H9 (cell line): ENCODE measurements around the gene GNL3L. TPM values are rescaled to one million over a fixed set of nuclear protein-coding genes. Genes with fewer than 3 reads are reported as not detected.
"Not testable (repeated sequence)": the region's sequence is repeated elsewhere in the genome, so short reads cannot be mapped to it uniquely, and the experiment has no call there.

Source experiments
- DNase-seq: peaks from one replicate; pipeline ENCODE4 v3.0.0-alpha.2; 2017
- H2AFZ ChIP-seq: one replicate; pipeline ENCODE4 v1.6.1; 2013; ENCODE audit warnings: mild to moderate bottlenecking, low read length, control low read depth, moderate library complexity
- H2AK5ac ChIP-seq: 2 replicates; pipeline ENCODE4 v1.6.1; 2013; ENCODE audit warnings: low read length, control low read depth, mixed read lengths; ENCODE audit not compliant: insufficient read length
- H2BK120ac ChIP-seq: one replicate; pipeline ENCODE4 v1.6.1; 2013; ENCODE audit warnings: low read depth, mild to moderate bottlenecking, low read length, control low read depth, inconsistent platforms; ENCODE audit not compliant: poor library complexity, severe bottlenecking
- H2BK12ac ChIP-seq: 2 replicates; pipeline ENCODE4 v1.6.1; 2013; ENCODE audit warnings: low read length, control low read depth, mixed read lengths, low read depth; ENCODE audit not compliant: insufficient read length
- H2BK15ac ChIP-seq: 2 replicates; pipeline ENCODE4 v1.6.1; 2013; ENCODE audit warnings: low read depth, low read length, control low read depth
- H2BK20ac ChIP-seq: one replicate; pipeline ENCODE4 v1.6.1; 2013; ENCODE audit warnings: low read depth, mild to moderate bottlenecking, low read length, control low read depth, inconsistent platforms; ENCODE audit not compliant: poor library complexity, severe bottlenecking
- H2BK5ac ChIP-seq: 2 replicates; pipeline ENCODE4 v1.6.1; 2013; ENCODE audit warnings: low read length, control low read depth, mixed read lengths; ENCODE audit not compliant: insufficient read length
- H3K14ac ChIP-seq: 2 replicates; pipeline ENCODE4 v1.6.1; 2013; ENCODE audit warnings: low read length, control low read depth; ENCODE audit not compliant: insufficient read depth
- H3K18ac ChIP-seq: 2 replicates; pipeline ENCODE4 v1.6.1; 2013; ENCODE audit warnings: low read depth, mild to moderate bottlenecking, mixed read lengths, low read length, control low read depth; ENCODE audit not compliant: insufficient read length
- H3K23ac ChIP-seq: 2 replicates; pipeline ENCODE4 v1.6.1; 2013; ENCODE audit warnings: low read length, control low read depth, mixed read lengths, low read depth; ENCODE audit not compliant: insufficient read length
- H3K23me2 ChIP-seq: 2 replicates; pipeline ENCODE4 v1.6.1; 2013; ENCODE audit warnings: low read depth, mild to moderate bottlenecking, mixed read lengths, low read length, control low read depth; ENCODE audit not compliant: insufficient read length, poor library complexity, severe bottlenecking
- H3K27ac ChIP-seq: 2 replicates; pipeline ENCODE4 v1.5.1; 2013; ENCODE audit warnings: low read length, control low read depth, mixed read lengths, low read depth; ENCODE audit not compliant: insufficient read length
- H3K27me3 ChIP-seq: 2 replicates; pipeline ENCODE4 v1.6.1; 2013; ENCODE audit warnings: low read length, control low read depth, inconsistent platforms; ENCODE audit not compliant: insufficient read depth
- H3K4ac ChIP-seq: 2 replicates; pipeline ENCODE4 v1.6.1; 2013; ENCODE audit warnings: low read depth, mild to moderate bottlenecking, control low read depth, inconsistent platforms, low read length, moderate library complexity
- H3K4me1 ChIP-seq: 2 replicates; pipeline ENCODE4 v1.6.1; 2013; ENCODE audit warnings: low read length, control low read depth, inconsistent platforms; ENCODE audit not compliant: insufficient read depth
- H3K4me2 ChIP-seq: 2 replicates; pipeline ENCODE4 v1.6.1; 2013; ENCODE audit warnings: low read length, control low read depth, mixed read lengths; ENCODE audit not compliant: insufficient read length, insufficient read depth
- H3K56ac ChIP-seq: 2 replicates; pipeline ENCODE4 v1.6.1; 2013; ENCODE audit warnings: low read depth, mild to moderate bottlenecking, mixed read lengths, low read length, control low read depth; ENCODE audit not compliant: insufficient read length
- H3K79me1 ChIP-seq: 2 replicates; pipeline ENCODE4 v1.6.1; 2013; ENCODE audit warnings: low read depth, mild to moderate bottlenecking, moderate library complexity, low read length, control low read depth, inconsistent platforms; ENCODE audit not compliant: insufficient read depth, poor library complexity, severe bottlenecking
- H3K79me2 ChIP-seq: 2 replicates; pipeline ENCODE4 v1.6.1; 2013; ENCODE audit warnings: low read length, control low read depth, inconsistent platforms; ENCODE audit not compliant: insufficient read depth
- H3K9ac ChIP-seq: 2 replicates; pipeline ENCODE4 v1.6.1; 2013; ENCODE audit warnings: low read length, control low read depth, mixed read lengths; ENCODE audit not compliant: insufficient read length; ENCODE audit errors: extremely low read depth
- H3K9me3 ChIP-seq: one replicate; pipeline ENCODE4 v1.6.1; 2013; ENCODE audit warnings: low read depth, low read length, inconsistent platforms; ENCODE audit not compliant: control insufficient read depth
- H3T11ph ChIP-seq: one replicate; pipeline ENCODE4 v1.6.1; 2013; ENCODE audit warnings: mild to moderate bottlenecking, low read length, control low read depth, inconsistent platforms
- H4K20me1 ChIP-seq: one replicate; pipeline ENCODE4 v1.6.1; 2013; ENCODE audit not compliant: control insufficient read depth, insufficient read length, insufficient read depth
- H4K5ac ChIP-seq: 2 replicates; pipeline ENCODE4 v1.6.1; 2013; ENCODE audit warnings: low read depth, mild to moderate bottlenecking, mixed read lengths, low read length, control low read depth; ENCODE audit not compliant: insufficient read length
- H4K8ac ChIP-seq: replicated peaks from 2 replicates; pipeline ENCODE4 v1.6.1; 2013; ENCODE audit warnings: low read length, control low read depth, mixed read lengths, low read depth; ENCODE audit not compliant: insufficient read length
- H4K91ac ChIP-seq: 2 replicates; pipeline ENCODE4 v1.6.1; 2013; ENCODE audit warnings: low read depth, mild to moderate bottlenecking, moderate library complexity, mixed read lengths, low read length, control low read depth; ENCODE audit not compliant: insufficient read length
- H3K27ac Mint-ChIP-seq, 3 experiments: 2 replicates in 2 of 3; 3 replicates in 1 of 3; pipeline ENCODE4 v1.8.0; 2020 to 2021; ENCODE audit warnings: mixed read lengths in 3 of 3, mild to moderate bottlenecking in 1 of 3, moderate library complexity in 1 of 3
- H3K27me3 Mint-ChIP-seq: 2 replicates; pipeline ENCODE4 v1.8.0; 2021; ENCODE audit warnings: low read depth, mild to moderate bottlenecking, moderate library complexity, mixed read lengths
- H3K36me3 Mint-ChIP-seq, 3 experiments: 2 replicates in 2 of 3; 3 replicates in 1 of 3; pipeline ENCODE4 v1.8.0; 2020 to 2021; ENCODE audit warnings: low read depth in 3 of 3, mixed read lengths in 3 of 3; ENCODE audit not compliant: insufficient read depth in 1 of 3
- H3K4me1 Mint-ChIP-seq, 2 experiments: 2 replicates each; pipeline ENCODE4 v1.8.0; 2020; ENCODE audit warnings: mixed read lengths in 2 of 2
- H3K4me3 Mint-ChIP-seq, 2 experiments: 2 replicates in 1 of 2; 3 replicates in 1 of 2; pipeline ENCODE4 v1.8.0; 2020 to 2021; ENCODE audit warnings: mild to moderate bottlenecking in 2 of 2, mixed read lengths in 2 of 2, moderate library complexity in 1 of 2
- H3K9me3 Mint-ChIP-seq, 2 experiments: 2 replicates in 1 of 2; 3 replicates in 1 of 2; pipeline ENCODE4 v1.8.0; 2020; ENCODE audit warnings: mild to moderate bottlenecking in 2 of 2, mixed read lengths in 2 of 2, moderate library complexity in 1 of 2
- CTCF ChIP-seq: fragments of 200-600 bp; sonication (generic); conservative IDR thresholded peaks from 3 replicates; pipeline ENCODE4 v1.8.0; 2021; ENCODE audit warnings: antibody characterized with exemption, mild to moderate bottlenecking
- WGBS: extraction: QIAGEN DNeasy Blood & Tissue Kit; methylation state at CpG from one replicate; pipeline ENCODE4 v1.1.7; 2013; ENCODE audit warnings: missing lambda C conversion rate, low lambda C conversion rate, mixed read lengths; ENCODE audit not compliant: insufficient read length; ENCODE audit errors: extremely low coverage; 5-methylcytosine and 5-hydroxymethylcytosine counted together
- total RNA-seq: library from RNA; stranded (reverse); gene quantifications from 2 replicates; pipeline ENCODE4 v1.2.1, GENCODE V29; 2021

The GNL3L gene
- total RNA-seq, 1 experiment from 2014 or later: 69.2 TPM

- Histone ChIP-seq H3K9me3 (peaks cover 8% of the 10 kb centered on the region), H3K4me1 (no peaks in the 10 kb centered on the region), H3K79me1 (no peaks in the 10 kb centered on the region), H3K23ac (no peak overlapping the region), H3K23me2 (no peaks in the 10 kb centered on the region), H4K8ac (no peak overlapping the region), H3K56ac (no peak overlapping the region), H4K20me1 (no peaks in the 10 kb centered on the region), H2AFZ (no peak overlapping the region), H4K91ac (no peak overlapping the region), H2BK20ac (no peak overlapping the region), H3K18ac (no peak overlapping the region), H3T11ph (no peak overlapping the region), H3K14ac (no peak overlapping the region), H3K27me3 (no peaks in the 10 kb centered on the region), H2AK5ac (no peak overlapping the region), H2BK120ac (no peak overlapping the region), H3K9ac (no peak overlapping the region), H3K79me2 (no peaks in the 10 kb centered on the region), H2BK12ac (no peak overlapping the region), H4K5ac (no peak overlapping the region), H3K4ac (no peak overlapping the region), H2BK15ac (no peak overlapping the region), H2BK5ac (no peak overlapping the region), H3K4me2 (no peak overlapping the region), H3K27ac (no peak overlapping the region)
- peaks cover 2% of the 10 kb centered on the region; the same call in 1 of the 2 replicates for H3K27me3 Mint-ChIP-seq
- H3K4me1 Mint-ChIP-seq: no peaks in the 10 kb centered on the region
- peaks cover 62 to 65% of the 10 kb centered on the region in 2 experiments for H3K9me3 Mint-ChIP-seq
- H3K36me3 Mint-ChIP-seq: peaks cover 42 to 50% (median 48%) of the 10 kb centered on the region in 3 experiments
- no peak overlapping the region for H3K4me3 Mint-ChIP-seq
- no peak for TF ChIP-seq CTCF
- no peak overlapping the region; a peak in 1 of 7 replicates for H3K27ac Mint-ChIP-seq
- DNase-seq: no peak
Measured at GRCh38 chrX:54570332-54570731, 40.3 kb downstream of the GNL3L start.

GRCh38 chrX:54572641-54573040, 42.6 kb downstream of the GNL3L start:
- not testable (repeated sequence) for H3K27me3 ChIP-seq, H3K4me1 Mint-ChIP-seq, H3K4me1 ChIP-seq, H4K91ac ChIP-seq, H3K79me2 ChIP-seq, H4K8ac ChIP-seq, H3K27ac ChIP-seq, H2BK12ac ChIP-seq, H2BK20ac ChIP-seq, H4K5ac ChIP-seq, H3K4me3 Mint-ChIP-seq, H3K9ac ChIP-seq, H3K14ac ChIP-seq, H3K23ac ChIP-seq, H3K56ac ChIP-seq, H3K79me1 ChIP-seq, H3K4ac ChIP-seq, H2AK5ac ChIP-seq, H3K27ac Mint-ChIP-seq, H3K27me3 Mint-ChIP-seq, DNase-seq, H3T11ph ChIP-seq, H4K20me1 ChIP-seq, H3K4me2 ChIP-seq, H2AFZ ChIP-seq, H2BK120ac ChIP-seq, H2BK5ac ChIP-seq, H3K9me3 ChIP-seq, H3K18ac ChIP-seq, H3K23me2 ChIP-seq, H2BK15ac ChIP-seq
- WGBS: no CpG with 5 or more reads among the region's 31 CpGs
- Mint-ChIP-seq H3K9me3 (peaks cover 59 to 64% of the 10 kb centered on the region in 2 experiments), H3K36me3 (peaks cover 42 to 53% (median 48%) of the 10 kb centered on the region in 3 experiments)
